PFSK-1 (cell line): ENCODE results near the gene DNAJB2.

Experiments used
- FOXP2 ChIP-seq: optimal IDR thresholded peaks from 2 replicates; pipeline ENCODE3; 2011; ENCODE audit warnings: borderline replicate concordance, control low read depth, inconsistent platforms; ENCODE audit not compliant: insufficient read depth; ENCODE audit errors: extremely low read length, extremely low read depth
- POLR2AphosphoS5 ChIP-seq: IDR thresholded peaks from 2 replicates; pipeline ENCODE4 v1.6.1; 2012; ENCODE audit warnings: low read depth, mild to moderate bottlenecking, control low read depth, low read length, moderate library complexity
- REST ChIP-seq, 2 experiments: IDR thresholded peaks; 2 replicates each; pipeline versions ENCODE4 v1.6.1 to v1.8.0; 2011 to 2012; ENCODE audit warnings: low read depth in 2 of 2, low read length in 2 of 2, control low read depth in 1 of 2, inconsistent platforms in 1 of 2, mild to moderate bottlenecking in 1 of 2, moderate library complexity in 1 of 2; ENCODE audit not compliant: insufficient read depth in 1 of 2
- SIN3A ChIP-seq: IDR thresholded peaks from 2 replicates; pipeline ENCODE4 v1.6.1; 2012; ENCODE audit warnings: mild to moderate bottlenecking, low read length, moderate library complexity, borderline replicate concordance; ENCODE audit not compliant: insufficient read depth
- TAF1 ChIP-seq: IDR thresholded peaks from 2 replicates; pipeline ENCODE4 v1.6.1; 2012; ENCODE audit warnings: low read length, control low read depth, borderline replicate concordance; ENCODE audit not compliant: insufficient read depth

The DNAJB2 gene

GRCh38 chr2:219308142-219309101 lies 29.3 kb downstream of the DNAJB2 start:
- TF ChIP-seq TAF1, result no peak
- no peak for TF ChIP-seq POLR2AphosphoS5
- TF ChIP-seq SIN3A, result 0 out of 2 replicates have a peak, but pooled peaks have one; percentile 42
- TF ChIP-seq REST (IDR thresholded peaks at IDR 0.05; ENCODE audit: insufficient read depth in 1 of 2, low read depth in 2 of 2, low read length in 2 of 2), result peak; percentile 99
- no peak for TF ChIP-seq FOXP2

GRCh38 chr2:219309278-219309677 lies 30.1 kb downstream of the DNAJB2 start, which contains the start of gene PTPRN:
Gene PTPRN (minus strand): TSS chr2:219309401. CDS start chr2:219309332, 69 bp downstream.
- no peak for TF ChIP-seq REST (IDR thresholded peaks at IDR 0.05; ENCODE audit: insufficient read depth in 1 of 2, low read depth in 2 of 2, low read length in 2 of 2)
- no peak for TF ChIP-seq TAF1

GRCh38 chr2:219314804-219315468 lies 35.8 kb downstream of the DNAJB2 start:
- TF ChIP-seq SIN3A (no peak), POLR2AphosphoS5 (no peak), FOXP2 (no peak), REST (IDR thresholded peaks at IDR 0.05; ENCODE audit: insufficient read depth in 1 of 2, low read depth in 2 of 2, low read length in 2 of 2) (no peak), TAF1 (no peak)

- TF ChIP-seq SIN3A (no peak), REST (IDR thresholded peaks at IDR 0.05; ENCODE audit: insufficient read depth in 1 of 2, low read depth in 2 of 2, low read length in 2 of 2) (no peak), FOXP2 (no peak), POLR2AphosphoS5 (no peak), TAF1 (no peak)
These were observed 44.3 kb downstream of the DNAJB2 start for GRCh38 chr2:219323434-219323833.
